ENCODE results near the gene GPR32.
A peak's percentile ranks its signal among the peaks of the same experiment; 100 is the strongest.
"Not testable (repeated sequence)": the region's sequence is repeated elsewhere in the genome, so short reads cannot be mapped to it uniquely, and the experiment has no call there.

Gene GPR32

GRCh38 chr19:50770164-50770563 is at the start of gene GPR32:
TSS of gene GPR32 (plus strand) at chr19:50770464. CDS start at chr19:50770601, 137 bp downstream.
- DNase-seq = not testable (repeated sequence)

GRCh38 chr19:50720921-50721381 is 49.3 kb upstream of the GPR32 start:
- DNase-seq = no peak

- no peak for DNase-seq
These were observed 48.7 kb upstream of the GPR32 start for GRCh38 chr19:50721441-50722137.

- DNase-seq = no peak
These were observed 47.9 kb upstream of the GPR32 start for GRCh38 chr19:50722201-50723013.

- DNase-seq = no peak
These were observed 47.2 kb upstream of the GPR32 start, which contains the start of gene CLEC11A for GRCh38 chr19:50723069-50723468. TSS of gene CLEC11A (plus strand) at chr19:50723364. CDS start at chr19:50723526, 162 bp downstream.

GRCh38 chr19:50723735-50724521 is 46.3 kb upstream of the GPR32 start:
- DNase-seq = no peak

GRCh38 chr19:50724522-50725217 is 45.6 kb upstream of the GPR32 start:
- peak; percentile 99 for DNase-seq

GRCh38 chr19:50725218-50725910 is 44.9 kb upstream of the GPR32 start:
- DNase-seq = no peak

- DNase-seq = no peak
These were observed 44.4 kb upstream of the GPR32 start for GRCh38 chr19:50725911-50726230.

GRCh38 chr19:50728084-50728737 is 42.1 kb upstream of the GPR32 start:
- no peak for DNase-seq

- DNase-seq = no peak
These were observed 40.4 kb upstream of the GPR32 start for GRCh38 chr19:50729894-50730293.

GRCh38 chr19:50735869-50736268 is 34.4 kb upstream of the GPR32 start:
- DNase-seq = no peak

- no peak for DNase-seq
These were observed 33.9 kb upstream of the GPR32 start for GRCh38 chr19:50736338-50736737.

GRCh38 chr19:50739132-50739913 is 30.9 kb upstream of the GPR32 start:
- no peak for DNase-seq

GRCh38 chr19:50739914-50740426 is 30.3 kb upstream of the GPR32 start:
- DNase-seq = no peak

GRCh38 chr19:50741179-50741933 is 28.9 kb upstream of the GPR32 start:
- DNase-seq = no peak

GRCh38 chr19:50743537-50743936 is 26.7 kb upstream of the GPR32 start:
- DNase-seq = no peak

GRCh38 chr19:50745221-50745620 is 25.0 kb upstream of the GPR32 start:
- DNase-seq = no peak

- DNase-seq = not testable (repeated sequence)
These were observed 23.1 kb upstream of the GPR32 start for GRCh38 chr19:50747141-50747540.

- no peak for DNase-seq
These were observed 20.8 kb upstream of the GPR32 start for GRCh38 chr19:50749490-50749889.
